H1 (cell line): ENCODE data around the gene PKD1.

ENCODE experiments used
- BRCA1 ChIP-seq: IDR thresholded peaks from 2 replicates; pipeline ENCODE4 v1.6.1; 2012; ENCODE audit warnings: low read depth, low read length, improper control_type of control experiment
- EGR1 ChIP-seq: IDR thresholded peaks from 2 replicates; pipeline ENCODE4 v1.6.1; 2011; ENCODE audit warnings: low read depth, low read length, borderline replicate concordance
- RNF2 ChIP-seq: fragments of 200-900, 300-1000 bp; sonication (generic); IDR thresholded peaks from 2 replicates; pipeline ENCODE4 v1.7.1; 2016; ENCODE audit warnings: borderline replicate concordance, low read depth, mild to moderate bottlenecking, antibody characterized with exemption, low read length; ENCODE audit not compliant: poor library complexity, severe bottlenecking; ENCODE audit errors: missing control alignments

GRCh38 chr16:2158262-2158638, 22.6 kb upstream of the PKD1 start:
- no peak for TF ChIP-seq BRCA1
- TF ChIP-seq EGR1, result no peak
- TF ChIP-seq RNF2, result no peak
